LNCaP clone FGC (cell line): ENCODE results near the gene RABL6.

Experiments used
- DNase-seq: peaks from one replicate; pipeline ENCODE4 v3.0.0-alpha.2; 2011; ENCODE audit warnings: low read depth
- H3K4me3 ChIP-seq: 2 replicates; pipeline ENCODE4 v1.5.1; 2011; ENCODE audit warnings: mild to moderate bottlenecking, low read depth, low read length, control low read depth
- CTCF ChIP-seq: IDR thresholded peaks from 2 replicates; pipeline ENCODE4 v1.5.1; 2012; ENCODE audit warnings: mild to moderate bottlenecking; ENCODE audit not compliant: control insufficient read depth, insufficient read depth; ENCODE audit errors: extremely low read depth

RABL6 gene

GRCh38 chr9:136814725-136815421 is 7.1 kb downstream of the RABL6 start:
- no peak for DNase-seq
- no peak for TF ChIP-seq CTCF
- no peak overlapping the region for H3K4me3 ChIP-seq

- no peak for TF ChIP-seq CTCF
- DNase-seq = no peak
- no peak overlapping the region for H3K4me3 ChIP-seq
These were observed 7.7 kb downstream of the RABL6 start for GRCh38 chr9:136815422-136815782.

- no peak for TF ChIP-seq CTCF
- DNase-seq = no peak
- no peak overlapping the region for H3K4me3 ChIP-seq
These were observed 13.4 kb downstream of the RABL6 start for GRCh38 chr9:136820971-136821825.

- H3K4me3 ChIP-seq = no peak overlapping the region
- TF ChIP-seq CTCF = no peak
- no peak for DNase-seq
These were observed 14.2 kb downstream of the RABL6 start for GRCh38 chr9:136821826-136822544.

DNA sequence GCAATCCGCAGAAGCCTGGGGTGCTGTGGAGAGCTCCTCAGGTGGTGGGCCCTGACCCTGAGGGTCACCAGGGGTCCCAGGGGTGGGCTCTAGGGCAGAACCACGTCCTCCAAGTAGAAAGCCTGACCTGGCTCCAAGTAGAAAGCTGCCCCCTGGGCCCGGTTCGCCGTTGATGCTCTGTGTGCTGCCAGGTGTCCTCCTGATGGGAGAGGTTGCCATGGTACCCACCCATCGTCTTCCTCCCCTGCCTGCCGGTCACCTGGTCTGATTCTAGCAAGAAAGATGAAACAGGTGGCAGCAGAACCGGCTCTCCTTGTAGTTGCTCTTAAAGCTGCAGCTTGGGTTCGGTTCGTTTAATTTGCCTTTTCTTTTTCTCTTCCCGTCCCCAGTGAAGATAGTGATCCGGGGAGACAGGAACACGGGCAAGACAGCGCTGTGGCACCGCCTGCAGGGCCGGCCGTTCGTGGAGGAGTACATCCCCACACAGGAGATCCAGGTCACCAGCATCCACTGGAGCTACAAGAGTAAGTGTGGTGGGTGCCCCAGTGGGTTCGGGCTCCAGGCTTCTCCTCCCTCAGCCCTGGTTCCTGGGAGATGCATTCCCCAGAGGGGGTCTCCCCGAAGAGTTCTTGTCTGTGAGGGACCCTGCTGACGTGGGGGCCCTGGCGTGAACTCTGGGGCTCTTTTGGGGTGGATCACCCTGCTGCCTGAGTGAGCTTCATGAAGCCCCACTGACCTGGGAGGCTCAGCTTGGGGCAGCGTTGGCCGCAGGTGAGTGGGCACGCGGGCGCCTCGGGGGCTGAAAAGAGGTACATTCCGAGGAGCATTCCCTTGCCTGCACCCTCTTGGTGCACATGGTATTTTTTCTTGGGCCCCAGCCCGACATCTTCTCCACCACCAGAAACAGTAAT is 15.6 kb downstream of the RABL6 start:
- no peak for TF ChIP-seq CTCF
- no peak overlapping the region for H3K4me3 ChIP-seq
- DNase-seq = no peak

DNA sequence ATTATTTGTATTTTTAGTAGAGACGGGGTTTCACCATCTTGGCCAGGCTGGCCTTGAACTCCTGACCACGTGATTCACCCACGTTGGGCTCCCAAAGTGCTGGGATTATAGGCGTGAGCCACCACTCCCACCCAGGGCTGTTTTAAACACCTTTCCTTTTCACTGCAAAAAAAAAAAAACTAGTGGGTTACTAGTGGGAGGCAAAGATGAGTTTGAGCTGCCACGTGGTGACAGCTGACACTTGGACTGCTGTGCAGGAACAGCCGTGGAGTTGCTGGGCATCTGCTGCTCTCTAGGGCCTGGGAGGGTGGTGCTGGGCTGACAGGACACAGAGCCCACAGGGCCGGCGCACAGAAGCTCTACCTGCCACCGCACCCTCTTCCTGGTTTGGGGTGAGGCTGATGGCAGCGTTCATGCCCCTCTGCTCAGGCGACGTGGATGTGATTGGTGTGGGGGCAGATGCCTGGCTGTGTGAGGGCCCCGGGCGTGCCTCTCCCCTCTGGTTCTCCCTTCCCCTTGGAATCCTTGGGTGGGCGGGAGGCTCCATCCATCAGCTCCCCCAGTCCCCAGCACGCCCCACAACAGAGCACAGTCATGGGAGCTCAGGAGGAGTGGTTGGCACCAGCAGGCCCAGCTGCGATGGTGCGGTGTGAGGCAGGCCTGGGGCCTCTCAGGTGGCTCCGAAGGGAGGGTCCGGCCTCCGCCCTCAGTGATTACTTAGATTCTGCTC is 16.9 kb downstream of the RABL6 start:
- no peak for DNase-seq
- TF ChIP-seq CTCF = no peak

More for the DNA sequence above, 16.9 kb downstream of the RABL6 start:
- no peak overlapping the region for H3K4me3 ChIP-seq
